HG03280 (cell line): ENCODE results near the gene STAC2.
"Not testable (repeated sequence)": the region's sequence is repeated elsewhere in the genome, so short reads cannot be mapped to it uniquely, and the experiment has no call there.

ENCODE experiments used
- ATAC-seq: cut with Tn5 transposase; IDR thresholded peaks from one replicate; pipeline ENCODE4 v1.9.1; 2021; ENCODE audit warnings: mild to moderate bottlenecking, moderate library complexity; ENCODE audit not compliant: unreplicated experiment

STAC2 gene

GRCh38 chr17:39225308-39225958, at the start of gene STAC2:
Gene STAC2 (minus strand): TSS chr17:39225945. CDS start chr17:39225502, 443 bp downstream.
- no peak for ATAC-seq

- ATAC-seq: no peak
These were observed 45.8 kb upstream of the STAC2 start for GRCh38 chr17:39271546-39271945.

GRCh38 chr17:39270923-39271322, 45.2 kb upstream of the STAC2 start:
- no peak for ATAC-seq

GRCh38 chr17:39264119-39264518, 38.4 kb upstream of the STAC2 start:
- no peak for ATAC-seq

- ATAC-seq: no peak
These were observed 35.5 kb upstream of the STAC2 start for GRCh38 chr17:39261286-39261685.

GRCh38 chr17:39252788-39253460, 27.2 kb upstream of the STAC2 start:
- ATAC-seq: no peak

- ATAC-seq: no peak
These were observed 26.3 kb upstream of the STAC2 start for GRCh38 chr17:39251997-39252396.

- ATAC-seq: not testable (repeated sequence)
These were observed 24.3 kb upstream of the STAC2 start for GRCh38 chr17:39250076-39250475.

- no peak for ATAC-seq
These were observed 20.5 kb upstream of the STAC2 start for GRCh38 chr17:39246274-39246673.

- peak; percentile 69 for ATAC-seq
These were observed 19.1 kb upstream of the STAC2 start for GRCh38 chr17:39244600-39245570.

- no peak for ATAC-seq
These were observed 18.4 kb upstream of the STAC2 start for GRCh38 chr17:39244016-39244599.

- ATAC-seq: no peak
These were observed 17.4 kb upstream of the STAC2 start for GRCh38 chr17:39243155-39243554.

GRCh38 chr17:39240631-39241030, 14.9 kb upstream of the STAC2 start:
- ATAC-seq: no peak

GRCh38 chr17:39239640-39240314, 14.0 kb upstream of the STAC2 start:
- ATAC-seq: no peak

GRCh38 chr17:39238311-39238972, 12.7 kb upstream of the STAC2 start:
- no peak for ATAC-seq

- no peak for ATAC-seq
These were observed 11.8 kb upstream of the STAC2 start for GRCh38 chr17:39237586-39237985.

- ATAC-seq: no peak
These were observed 11.3 kb upstream of the STAC2 start for GRCh38 chr17:39236981-39237441.

- no peak for ATAC-seq
These were observed 10.7 kb upstream of the STAC2 start for GRCh38 chr17:39236450-39236927.

- peak; percentile 49 for ATAC-seq
These were observed 10.1 kb upstream of the STAC2 start for GRCh38 chr17:39235555-39236449.
